Measurements from ENCODE around the gene GRAPL.
A peak's percentile ranks its signal among the peaks of the same experiment; 100 is the strongest.
"Not testable (repeated sequence)": the region's sequence is repeated elsewhere in the genome, so short reads cannot be mapped to it uniquely, and the experiment has no call there.

GRAPL gene

GRCh38 chr17:19137959-19138358 is 10.6 kb downstream of the GRAPL start:
- ATAC-seq: not testable (repeated sequence)

GRCh38 chr17:19141366-19142155 is 14.2 kb downstream of the GRAPL start:
- peak; percentile 90 to 93 for ATAC-seq

GRCh38 chr17:19142419-19142818 is 15.0 kb downstream of the GRAPL start:
- peak; percentile 48 to 62 for ATAC-seq

GRCh38 chr17:19143097-19143777 is 15.8 kb downstream of the GRAPL start:
- ATAC-seq: not testable (repeated sequence)

- not testable (repeated sequence) for ATAC-seq
Observed at GRCh38 chr17:19144373-19144772, 17.0 kb downstream of the GRAPL start.

GRCh38 chr17:19145471-19145870 is 18.1 kb downstream of the GRAPL start:
- ATAC-seq: not testable (repeated sequence)

GRCh38 chr17:19150678-19151615 is 23.6 kb downstream of the GRAPL start:
- ATAC-seq: not testable (repeated sequence)

- not testable (repeated sequence) for ATAC-seq
Observed at GRCh38 chr17:19157628-19158027, 30.2 kb downstream of the GRAPL start.

- not testable (repeated sequence) for ATAC-seq
Observed at GRCh38 chr17:19158478-19158877, 31.1 kb downstream of the GRAPL start.

- not testable (repeated sequence) for ATAC-seq
Observed at GRCh38 chr17:19158938-19159337, 31.5 kb downstream of the GRAPL start.

GRCh38 chr17:19161308-19162107 is 34.1 kb downstream of the GRAPL start:
- peak; percentile 44 to 62 for ATAC-seq

- peak; percentile 27 to 37 for ATAC-seq
Observed at GRCh38 chr17:19162384-19163216, 35.2 kb downstream of the GRAPL start.

- not testable (repeated sequence) for ATAC-seq
Observed at GRCh38 chr17:19174422-19174821, 47.0 kb downstream of the GRAPL start.

- peak; percentile 98 to 100 for ATAC-seq
Observed at GRCh38 chr17:19175410-19175809, 48.0 kb downstream of the GRAPL start.

GRCh38 chr17:19181040-19181875 is 53.9 kb downstream of the GRAPL start:
- peak; percentile 97 to 99 for ATAC-seq

GRCh38 chr17:19187883-19188869 is 60.8 kb downstream of the GRAPL start:
- peak; percentile 33 to 36 for ATAC-seq

GRCh38 chr17:19188870-19189708 is 61.7 kb downstream of the GRAPL start:
- ATAC-seq: peak; percentile 67 to 79

Measured in activated CD4-positive, CD25-positive, alpha-beta regulatory T cell treated with anti-CD3 and anti-CD28 coated beads, Interleukin-2, amount 50 U/mL, for 24 hours (primary cell).